Activated CD8-positive, alpha-beta memory T cell treated with anti-CD3 and anti-CD28 coated beads for 24 hours (primary cell): ENCODE results near the gene CYB5R3.

Source experiments
- DNase-seq: peaks from one replicate; pipeline ENCODE4 v3.0.0-alpha.2; 2020

Gene CYB5R3

DNA sequence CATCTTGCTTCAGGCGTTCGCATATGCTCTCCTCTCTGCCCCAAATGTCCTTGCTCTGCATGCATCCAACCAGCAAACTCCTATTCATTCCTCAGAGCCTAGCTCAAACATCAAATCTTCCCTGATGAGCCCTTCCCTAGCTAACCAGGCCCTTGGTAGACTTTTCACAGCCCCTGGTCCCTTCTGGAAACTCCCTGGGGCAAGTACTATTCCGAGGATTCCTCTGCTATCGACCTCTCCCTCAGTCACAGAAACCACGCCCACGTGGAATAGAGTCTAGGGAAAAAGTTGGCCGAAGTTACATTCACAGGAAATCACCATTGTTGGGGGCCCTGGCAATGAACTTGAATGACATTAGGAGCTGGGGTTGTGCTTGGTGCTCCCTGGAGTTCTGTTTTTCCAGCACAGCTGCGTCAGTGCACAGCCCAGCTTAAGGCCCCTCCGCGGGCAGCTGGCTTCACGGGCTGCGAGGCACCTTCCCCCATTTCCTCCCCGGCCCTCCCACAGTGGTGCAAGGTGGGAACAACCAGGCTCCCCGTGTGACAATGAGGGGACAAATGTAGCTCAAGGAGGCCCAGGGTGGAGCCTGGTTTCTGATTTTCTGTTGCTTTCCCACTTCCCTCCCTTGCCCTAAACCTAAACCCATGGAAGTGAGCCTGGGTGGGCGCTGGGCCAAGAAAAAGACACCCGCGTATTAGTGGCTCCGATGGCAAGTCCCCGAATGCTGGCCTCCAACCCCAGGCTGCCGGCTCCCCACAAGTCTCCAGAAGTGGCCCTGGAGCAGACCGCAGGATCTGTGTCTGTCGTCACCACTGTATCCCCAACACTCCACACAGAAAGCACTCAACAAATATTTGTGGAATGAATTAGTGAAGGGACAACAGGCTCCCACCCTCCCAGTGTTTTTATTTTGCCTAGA lies 4.5 kb downstream of the CYB5R3 start:
- DNase-seq = no peak

DNA sequence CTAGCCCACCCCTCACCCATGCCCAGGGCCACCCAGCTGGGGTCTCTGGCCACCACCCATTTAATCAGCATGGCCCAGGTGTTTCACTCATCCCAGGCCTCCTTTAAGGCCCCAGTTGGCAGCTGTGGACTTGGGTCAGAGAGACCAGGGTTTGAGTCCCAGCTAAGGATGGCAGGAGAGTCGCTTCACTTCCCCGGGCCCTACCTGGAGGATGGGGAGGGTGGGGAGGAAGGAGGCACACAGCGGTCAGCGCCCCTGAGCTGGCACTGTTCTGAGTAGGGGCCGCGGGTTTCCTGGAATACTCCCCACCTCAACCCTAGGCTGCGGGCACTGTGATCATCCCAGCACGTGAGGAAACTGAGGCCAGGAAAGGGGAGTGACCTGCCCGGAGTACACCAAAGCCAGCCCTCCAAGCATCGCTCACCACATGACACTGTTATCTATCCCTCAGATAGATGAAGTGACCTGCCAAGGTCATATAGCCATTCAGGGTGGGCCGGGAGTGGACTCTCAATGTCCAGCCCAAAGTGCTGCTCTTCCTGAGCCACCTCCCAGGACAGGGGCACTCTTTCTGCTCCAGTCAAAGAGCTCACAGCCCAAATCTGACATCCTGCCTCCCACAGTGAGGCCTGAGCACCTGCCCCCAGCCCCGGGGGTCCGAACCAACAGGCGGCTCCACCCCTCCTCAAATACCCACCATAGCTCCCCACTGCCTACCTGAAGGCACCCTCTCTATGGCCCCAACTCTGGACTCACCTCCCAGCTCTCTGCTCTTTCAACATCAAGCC lies 5.4 kb downstream of the CYB5R3 start:
- no peak for DNase-seq

DNA sequence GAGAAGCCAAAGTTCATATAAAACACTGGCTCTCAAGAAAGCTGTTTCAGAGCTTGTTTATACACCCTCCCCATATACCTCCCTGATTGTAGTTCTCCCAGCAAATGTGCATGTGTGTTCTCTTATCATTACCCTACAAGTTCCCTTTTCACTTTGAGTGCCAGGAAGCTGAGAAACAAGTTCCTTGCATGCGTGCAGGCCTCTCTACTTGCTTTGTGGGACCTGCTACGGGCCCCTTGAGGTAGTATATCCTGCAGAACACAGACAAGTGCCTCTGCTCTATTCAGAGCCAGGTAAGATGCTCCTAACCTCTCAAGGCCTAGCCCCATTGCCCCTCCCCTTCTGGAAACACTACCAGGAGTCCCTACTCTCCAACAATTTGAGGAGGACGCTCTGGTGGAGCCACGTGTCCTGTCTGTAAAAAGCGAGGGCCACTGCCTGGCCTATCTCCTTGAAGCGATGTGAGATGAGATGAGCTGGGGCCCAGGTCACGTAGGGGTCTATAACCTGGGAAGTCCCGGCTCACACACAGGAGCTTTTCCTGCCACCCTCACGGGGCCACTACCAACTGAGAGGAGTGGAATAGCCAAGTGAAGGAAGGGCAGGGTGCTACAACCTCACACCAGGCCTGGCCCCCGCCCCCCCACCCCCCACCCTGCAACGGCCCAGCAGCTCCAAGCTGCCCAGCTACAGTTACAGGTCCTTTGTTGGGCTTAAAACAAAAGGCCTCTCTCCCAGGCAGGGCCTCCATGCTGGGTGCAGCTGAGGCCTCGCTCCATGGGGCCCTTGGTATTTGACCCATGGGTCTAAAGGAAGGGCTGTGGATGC lies 6.2 kb downstream of the CYB5R3 start:
- DNase-seq = no peak

DNA sequence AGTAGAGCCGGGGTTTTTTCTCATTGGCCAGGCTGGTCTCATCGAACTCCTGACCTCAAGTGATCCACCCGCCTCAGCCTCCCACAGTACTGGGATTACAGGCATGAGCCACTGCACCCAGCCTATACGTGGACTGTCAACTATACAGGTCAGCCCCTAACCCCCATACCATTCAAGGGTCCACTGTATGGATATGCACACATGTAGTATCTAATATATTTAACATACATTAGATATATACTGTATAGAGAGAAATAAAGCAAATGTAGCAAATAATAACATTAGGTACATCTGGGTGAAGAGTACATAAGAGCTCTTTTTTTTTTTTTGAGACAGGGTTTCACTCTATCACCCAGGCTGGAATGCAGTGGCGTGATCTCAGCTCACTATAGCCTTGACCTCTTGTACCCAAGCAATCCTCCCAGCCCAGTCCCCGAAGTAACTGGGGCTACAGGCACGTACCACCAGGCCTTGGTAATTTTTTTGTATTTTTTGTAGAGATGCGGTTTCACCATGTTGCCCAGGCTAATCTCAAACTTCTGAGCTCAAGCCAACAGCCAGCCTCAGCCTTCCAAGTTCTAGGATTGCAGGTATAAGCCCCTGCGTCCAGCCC lies 7.3 kb downstream of the CYB5R3 start:
- DNase-seq = no peak

DNA sequence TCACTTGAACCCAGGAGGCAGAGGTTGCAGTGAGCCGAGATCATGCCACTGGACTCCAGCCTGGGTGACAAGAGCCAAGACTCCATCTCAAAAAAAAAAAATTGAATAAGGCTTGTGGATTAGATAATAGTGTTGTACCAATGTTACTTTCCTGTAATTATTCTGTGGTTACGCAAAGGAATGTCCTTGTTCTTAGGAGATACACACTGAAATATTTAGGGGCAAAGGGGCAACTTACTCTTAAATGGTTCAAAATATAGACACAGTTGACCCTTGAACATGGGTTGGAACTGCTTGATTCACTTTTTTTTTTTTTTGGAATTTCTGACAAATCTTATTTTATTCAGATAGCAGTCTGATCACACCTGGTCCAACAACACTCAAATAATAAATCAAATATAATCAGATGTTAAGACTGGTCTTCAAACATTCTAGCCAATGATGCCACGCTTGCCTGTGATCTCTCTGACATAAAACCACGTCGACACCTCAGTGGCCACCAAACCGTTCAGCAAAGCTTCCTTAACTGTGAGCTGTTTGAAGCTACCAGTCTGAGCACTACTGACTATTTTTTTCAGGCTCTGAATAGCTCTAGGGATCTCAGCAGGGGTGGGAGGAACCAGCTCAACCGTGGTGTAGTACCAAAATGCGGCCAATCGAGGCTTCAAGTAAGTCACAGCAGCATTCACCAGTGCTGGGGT lies 9.5 kb downstream of the CYB5R3 start:
- no peak for DNase-seq

DNA sequence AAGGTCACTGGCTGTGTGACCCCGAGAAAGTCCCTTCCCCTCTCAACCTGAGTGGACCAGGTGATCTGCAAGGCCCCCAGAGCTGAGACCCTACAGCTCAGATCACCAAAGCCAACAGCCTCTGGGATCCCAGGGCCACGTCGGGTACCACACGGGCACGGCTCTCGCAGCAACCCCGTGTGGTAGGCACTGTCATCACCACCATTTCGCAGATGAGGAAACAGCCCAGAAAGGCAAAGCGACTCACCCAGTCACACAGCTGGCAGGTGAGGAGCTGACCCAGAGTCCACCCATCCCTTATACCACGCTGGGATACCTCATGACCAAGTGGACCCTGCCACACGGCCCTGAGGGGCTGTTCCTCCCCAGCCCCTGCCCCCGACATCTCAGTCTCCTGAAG lies 11.6 kb downstream of the CYB5R3 start:
- no peak for DNase-seq

DNA sequence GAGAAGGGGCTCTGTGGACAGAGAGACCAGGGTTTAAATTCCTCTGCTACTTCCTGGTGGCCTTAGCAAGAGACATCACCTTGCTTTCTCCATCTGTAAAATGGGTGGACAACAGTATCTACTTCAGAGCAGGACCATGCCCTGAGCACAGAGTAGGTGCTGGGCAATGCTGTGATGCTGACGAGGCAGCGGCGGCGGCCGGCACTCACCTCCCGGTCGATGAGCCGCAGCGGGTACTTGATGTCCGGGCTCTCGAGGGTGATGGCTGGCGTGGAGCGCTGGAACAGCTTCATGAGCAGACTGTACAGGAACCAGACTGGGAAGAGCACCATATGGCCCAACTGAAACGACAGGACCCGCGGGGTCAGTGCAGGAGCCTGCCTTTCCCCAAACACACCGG lies 12.7 kb downstream of the CYB5R3 start:
- DNase-seq = no peak

DNA sequence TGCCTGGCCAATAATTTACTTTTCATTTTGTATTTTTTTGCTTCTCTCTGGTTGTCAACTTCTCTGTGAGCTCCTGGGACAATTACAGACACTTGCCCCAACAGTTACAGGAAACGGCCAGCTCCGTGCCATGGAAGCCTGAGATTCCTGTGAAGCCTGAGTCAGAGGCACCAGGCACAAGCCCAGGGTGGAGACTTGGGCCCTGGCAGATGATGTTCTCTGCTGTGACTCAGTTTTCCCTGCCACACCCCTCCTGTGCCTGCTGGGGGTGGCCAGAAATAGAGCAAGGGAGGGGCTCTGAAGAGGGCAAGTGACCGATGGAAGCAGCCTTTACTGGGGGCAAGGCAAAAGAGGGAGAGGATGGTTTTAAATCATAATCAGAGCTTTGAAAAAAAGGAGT lies 13.7 kb downstream of the CYB5R3 start:
- no peak for DNase-seq

DNA sequence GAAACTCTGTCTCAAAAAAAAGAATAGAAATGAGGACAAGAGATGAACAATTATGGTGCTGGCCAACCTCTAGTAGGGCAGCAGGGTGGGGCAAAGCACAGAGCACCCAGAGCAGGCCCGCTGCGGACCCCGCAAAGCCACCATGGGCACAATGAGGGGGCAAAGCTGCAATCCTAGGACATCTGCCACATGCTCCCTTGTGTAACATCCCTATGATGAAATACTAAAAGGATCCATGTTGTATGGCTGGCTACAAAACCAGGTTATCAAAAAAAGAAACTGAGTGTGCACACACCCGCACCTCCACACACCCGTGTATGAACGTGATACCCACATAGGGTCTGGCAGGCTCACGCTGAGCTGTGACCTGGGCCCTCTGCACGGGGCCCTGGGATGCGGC lies 16.2 kb downstream of the CYB5R3 start:
- DNase-seq = no peak

DNA sequence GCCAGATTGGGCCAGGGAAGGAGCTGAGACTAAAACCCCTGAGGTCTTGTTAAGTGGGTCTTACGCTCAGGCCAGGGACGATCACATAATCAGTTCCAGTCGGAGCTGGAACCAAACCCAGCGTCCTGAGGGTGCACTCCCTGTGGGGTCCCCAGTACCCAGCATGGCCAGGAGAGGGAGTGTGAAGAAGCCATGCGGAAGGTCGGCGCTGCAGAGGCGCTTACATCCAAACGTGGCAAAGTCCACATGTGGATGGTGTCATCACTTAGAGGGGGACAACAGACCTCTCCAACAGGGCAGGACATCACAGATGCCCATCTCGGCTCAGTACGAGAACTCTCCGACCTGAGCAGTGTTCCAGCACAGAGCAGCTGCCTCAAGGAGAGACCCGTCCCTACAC lies 17.1 kb downstream of the CYB5R3 start:
- no peak for DNase-seq

DNA sequence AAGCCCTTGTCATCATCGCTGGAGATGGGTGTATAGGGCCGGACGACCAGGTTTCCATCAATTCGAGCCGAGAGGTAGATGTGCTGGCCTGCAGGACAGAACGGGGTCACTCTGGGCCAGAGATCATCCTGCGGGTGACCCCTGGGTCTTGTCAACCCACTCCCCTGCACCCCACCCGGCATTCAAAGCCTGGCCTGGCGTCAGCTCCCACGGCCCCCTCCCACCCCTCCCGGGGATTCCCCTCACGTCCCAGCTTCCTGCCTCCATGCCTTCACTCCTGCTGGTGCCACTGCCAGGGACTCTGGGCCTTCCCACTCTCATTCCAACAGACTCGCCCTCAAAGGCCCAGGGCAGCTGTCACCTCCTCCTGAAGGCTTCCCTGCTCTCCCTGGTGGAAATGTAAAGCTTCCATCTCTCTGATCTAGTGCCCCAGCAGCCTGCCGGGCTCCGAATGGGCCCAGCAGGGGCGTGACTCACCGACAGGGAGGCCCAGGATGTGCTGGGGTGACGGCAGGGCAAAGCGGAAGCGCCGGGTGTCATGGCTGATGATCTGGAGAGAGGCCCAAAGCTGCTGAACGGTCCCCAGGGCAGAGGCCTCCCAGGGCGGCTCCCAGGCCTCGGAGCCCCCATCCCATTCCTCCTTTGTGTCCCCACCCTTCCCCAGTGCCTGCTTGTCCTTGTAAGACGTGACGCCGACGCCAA lies 18.1 kb downstream of the CYB5R3 start:
- no peak for DNase-seq

DNA sequence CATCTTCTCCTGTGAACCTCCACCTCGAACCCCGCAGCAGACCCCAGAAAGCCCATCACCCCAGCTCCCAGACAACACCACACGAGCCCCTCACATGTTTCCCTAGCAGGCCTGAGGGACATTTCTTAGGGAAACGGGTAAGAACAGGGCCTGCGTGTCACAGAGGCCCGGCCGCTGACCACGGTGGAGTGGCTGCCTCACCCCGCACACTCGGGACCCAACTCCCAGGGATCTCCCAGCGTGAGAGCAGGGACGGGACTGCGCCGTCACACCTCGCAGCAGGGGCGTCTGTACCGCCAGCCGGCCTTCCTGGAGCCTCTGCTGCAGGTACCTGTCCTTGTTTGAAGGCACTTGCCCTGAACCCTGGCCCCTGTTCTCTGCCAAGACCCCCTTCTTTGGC lies 19.0 kb downstream of the CYB5R3 start:
- no peak for DNase-seq

DNA sequence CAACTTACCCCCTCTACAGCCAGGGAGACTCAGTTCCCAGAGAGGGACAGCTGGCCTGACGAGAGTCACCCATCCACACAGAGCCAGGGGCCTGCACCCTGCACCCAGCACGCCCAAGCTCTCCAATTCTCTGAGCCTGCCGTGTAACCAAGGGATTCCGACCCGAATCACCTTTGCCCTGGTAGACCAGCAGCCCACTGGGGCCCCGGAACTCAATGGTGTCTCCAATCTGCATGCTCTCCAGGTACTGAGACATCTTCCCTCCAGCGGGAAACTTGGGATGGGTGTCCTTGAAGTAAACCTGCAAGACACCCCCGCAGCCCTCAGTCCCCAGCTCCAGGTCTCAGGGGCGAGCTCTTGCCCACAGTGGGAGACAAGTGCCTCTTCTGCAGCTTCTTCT lies 21.2 kb downstream of the CYB5R3 start:
- no peak for DNase-seq

DNA sequence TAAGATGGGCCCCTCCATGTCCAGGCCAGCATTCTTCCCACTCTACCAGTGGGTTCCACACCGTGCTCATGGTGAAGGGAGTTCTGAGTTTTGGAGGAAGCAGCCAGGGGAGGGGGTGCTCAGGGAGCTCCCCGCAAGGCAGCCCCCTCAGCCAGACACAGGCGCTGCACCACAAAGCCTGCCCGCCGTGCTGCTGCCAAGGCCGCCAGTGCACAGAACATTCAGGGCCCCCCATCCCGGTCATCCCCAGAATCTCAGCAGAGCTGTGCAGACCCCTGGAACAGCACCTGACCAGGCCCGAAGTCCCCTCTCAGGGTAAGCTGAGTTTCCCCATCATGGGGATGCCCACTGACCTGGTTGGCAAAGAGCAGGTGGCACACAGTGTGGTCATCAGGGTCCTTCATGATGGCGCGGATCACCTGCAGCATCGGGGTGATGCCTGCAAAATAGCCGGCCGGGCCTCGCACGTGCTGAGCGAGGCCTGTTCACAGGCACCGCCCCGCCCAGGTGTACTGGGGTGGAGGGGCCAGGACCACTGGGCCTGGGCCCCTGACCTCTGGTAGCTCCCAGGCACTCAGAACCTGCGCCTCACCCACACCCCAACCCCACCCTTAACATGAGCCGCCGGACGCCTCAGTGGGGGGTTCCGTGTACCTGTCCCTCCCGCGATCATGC lies 22.1 kb downstream of the CYB5R3 start:
- DNase-seq = no peak

DNA sequence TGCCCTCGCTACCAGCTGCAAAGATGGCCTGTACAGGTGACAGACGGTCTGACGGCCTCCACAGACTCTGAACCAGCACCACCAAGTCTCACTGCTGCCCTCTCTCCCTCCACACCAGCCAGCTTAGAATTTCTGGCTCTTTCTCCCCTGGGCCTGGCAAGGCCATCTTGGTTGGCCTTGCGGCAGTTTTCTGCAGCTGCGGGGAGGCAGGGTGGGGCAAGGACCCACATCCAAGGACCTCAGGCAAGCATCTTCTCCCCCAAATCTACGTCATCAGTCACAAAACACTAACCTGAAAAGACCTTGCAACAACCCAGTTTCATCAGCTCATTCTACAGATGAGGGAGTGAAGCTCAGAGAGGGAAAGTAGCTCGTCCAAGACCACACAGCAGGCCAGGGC lies 22.8 kb downstream of the CYB5R3 start:
- DNase-seq = no peak

DNA sequence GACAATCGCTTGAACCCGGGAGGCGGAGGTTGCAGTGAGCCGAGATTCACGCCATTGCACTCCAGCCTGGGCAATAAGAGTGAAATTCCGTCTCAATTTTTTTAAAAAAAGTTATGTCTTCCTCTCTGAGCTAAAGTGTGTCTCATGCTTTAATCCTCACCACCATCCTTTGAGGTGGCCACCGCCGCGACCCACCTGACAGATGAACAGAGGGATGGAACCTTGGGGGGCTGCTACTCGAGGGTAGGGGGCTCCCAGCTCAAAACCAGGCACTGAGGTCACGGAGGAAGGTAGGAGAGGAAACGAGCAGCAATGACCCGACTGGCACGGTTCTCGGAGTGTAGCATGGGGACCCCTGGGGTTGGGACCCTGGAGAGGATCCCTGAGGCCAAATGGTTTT lies 23.8 kb downstream of the CYB5R3 start:
- DNase-seq = no peak

DNA sequence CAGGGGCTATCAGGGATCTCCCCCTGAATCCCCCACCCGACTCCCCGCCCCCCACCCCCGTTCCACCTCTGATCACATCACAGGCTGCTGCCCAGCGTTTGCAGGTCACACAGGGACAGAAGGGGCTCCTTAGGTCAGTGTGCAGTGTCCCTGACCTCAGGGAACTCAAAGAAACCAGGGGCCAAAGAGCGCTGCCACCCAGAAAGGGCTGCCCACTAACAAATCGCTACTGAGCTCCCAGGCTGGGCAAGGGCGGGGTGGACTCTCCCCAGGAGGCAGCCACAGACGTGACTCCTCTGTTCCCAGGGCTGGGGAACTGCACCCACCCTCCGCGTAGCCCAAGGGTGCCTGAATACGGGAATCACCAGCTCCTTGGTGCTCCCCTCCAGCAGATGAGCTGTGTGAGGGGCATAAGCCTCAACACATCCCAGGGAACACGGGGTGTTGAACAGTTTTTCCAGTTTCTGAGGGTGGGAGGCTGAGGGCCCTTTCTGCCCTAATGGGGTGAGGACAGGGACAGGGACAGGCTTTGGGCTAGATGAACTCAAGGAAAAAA lies 24.6 kb downstream of the CYB5R3 start:
- DNase-seq = no peak

DNA sequence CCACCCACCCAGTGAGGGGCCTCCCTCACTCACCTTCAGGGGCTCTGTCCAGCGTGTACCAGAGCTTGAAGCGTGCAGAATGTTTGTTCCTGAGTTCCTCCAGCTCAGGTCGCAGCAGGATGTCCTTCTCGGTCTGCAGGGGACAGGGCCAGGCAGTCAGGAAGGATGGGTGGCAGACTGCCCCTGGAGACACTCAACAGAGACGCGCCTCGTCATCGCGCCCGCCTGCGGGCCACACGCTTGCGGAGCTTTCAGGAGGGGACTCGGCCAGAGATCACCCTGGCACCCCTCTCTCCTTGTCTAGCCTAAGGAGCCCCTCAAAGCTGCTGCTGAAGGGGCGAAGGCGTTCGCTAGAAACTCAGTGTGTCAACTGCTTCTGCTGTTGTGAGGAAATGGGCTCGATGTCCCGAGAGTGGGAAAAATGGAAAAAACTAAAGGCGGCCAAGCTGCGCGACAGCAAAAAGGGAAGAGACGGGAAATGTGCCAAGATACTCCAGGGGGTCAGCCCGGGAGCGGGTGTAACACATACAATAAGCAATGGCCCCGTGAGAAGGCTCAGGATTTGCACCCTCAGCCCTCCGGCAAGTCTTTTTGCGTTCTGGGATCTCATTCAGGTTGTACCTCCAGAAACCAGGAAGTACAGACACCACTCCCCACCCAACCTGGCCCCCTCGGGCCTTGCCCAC lies 25.3 kb downstream of the CYB5R3 start:
- DNase-seq = no peak

DNA sequence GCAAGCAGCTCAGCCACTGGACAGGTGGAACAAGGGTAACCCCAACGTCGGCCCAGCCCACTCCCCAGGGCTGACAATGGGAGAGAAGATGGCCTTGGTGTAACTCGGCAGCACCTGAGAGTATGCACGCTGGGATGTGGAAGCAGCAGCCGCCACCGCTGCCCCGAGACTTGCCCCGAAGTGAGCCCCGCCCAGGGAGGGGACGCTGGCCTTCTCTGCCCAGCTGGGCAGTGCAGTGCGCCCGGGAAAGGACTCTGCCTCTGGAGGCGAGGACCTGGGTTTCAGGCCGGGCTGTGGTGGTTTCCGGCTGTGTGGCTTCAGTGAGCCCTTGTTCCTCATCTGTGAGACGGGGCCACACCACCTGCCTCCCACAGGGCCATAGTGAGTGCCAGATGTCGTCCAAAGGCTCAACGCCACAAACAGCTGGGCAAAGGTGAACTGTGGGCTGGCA lies 25.9 kb downstream of the CYB5R3 start:
- DNase-seq = no peak
